Measurements from ENCODE around the gene STX8.
A peak's percentile ranks its signal among the peaks of the same experiment; 100 is the strongest.
"Not testable (repeated sequence)": the region's sequence is repeated elsewhere in the genome, so short reads cannot be mapped to it uniquely, and the experiment has no call there.

STX8 gene

DNA sequence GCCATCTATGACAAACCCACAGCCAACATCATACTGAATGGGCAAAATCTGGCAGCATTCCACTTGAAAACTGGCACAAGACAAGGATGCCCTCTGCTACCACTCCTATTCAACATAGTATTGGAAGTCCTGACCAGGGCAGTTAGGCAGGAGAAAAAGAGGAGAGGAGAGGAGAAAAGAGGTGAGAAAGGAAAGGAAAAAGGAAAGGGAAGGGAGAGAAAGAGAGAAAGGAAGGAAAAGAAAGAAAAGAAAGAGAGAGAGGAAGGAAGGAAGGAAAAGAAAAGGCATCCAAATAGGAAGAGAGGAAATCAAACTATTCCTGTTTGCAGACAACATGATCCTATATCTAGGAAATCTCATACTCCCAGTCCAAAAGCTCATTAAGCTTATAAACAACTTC, 11.5 kb downstream of the STX8 start:
- in situ Hi-C loops (cut with MboI; ENCODE audit: low pct_unique_long_range_greater_than_20kb, low sequenced_read_pairs): no loop called here
- DNase-seq: no peak

DNA sequence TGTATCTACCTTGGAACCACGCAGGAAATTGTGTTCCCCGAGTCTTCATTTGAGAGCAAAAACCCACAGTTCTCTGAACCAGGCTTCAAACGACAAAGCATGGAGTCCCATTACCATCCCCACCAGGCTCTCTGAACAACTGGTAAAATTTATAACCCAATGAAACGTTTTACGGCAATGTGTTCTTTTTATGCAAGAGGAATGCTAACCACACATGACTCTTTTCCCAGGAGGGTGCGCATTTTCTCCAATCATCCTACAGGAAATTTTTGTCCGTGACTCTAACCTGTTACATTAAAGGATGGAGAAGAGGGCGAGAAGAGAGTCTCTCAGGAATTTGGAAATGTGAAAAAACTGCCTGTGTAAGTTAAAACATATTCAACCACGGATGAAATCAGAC, 17.8 kb downstream of the STX8 start:
- DNase-seq: no peak
- in situ Hi-C loops (cut with MboI; ENCODE audit: low pct_unique_long_range_greater_than_20kb, low sequenced_read_pairs): no loop called here

DNA sequence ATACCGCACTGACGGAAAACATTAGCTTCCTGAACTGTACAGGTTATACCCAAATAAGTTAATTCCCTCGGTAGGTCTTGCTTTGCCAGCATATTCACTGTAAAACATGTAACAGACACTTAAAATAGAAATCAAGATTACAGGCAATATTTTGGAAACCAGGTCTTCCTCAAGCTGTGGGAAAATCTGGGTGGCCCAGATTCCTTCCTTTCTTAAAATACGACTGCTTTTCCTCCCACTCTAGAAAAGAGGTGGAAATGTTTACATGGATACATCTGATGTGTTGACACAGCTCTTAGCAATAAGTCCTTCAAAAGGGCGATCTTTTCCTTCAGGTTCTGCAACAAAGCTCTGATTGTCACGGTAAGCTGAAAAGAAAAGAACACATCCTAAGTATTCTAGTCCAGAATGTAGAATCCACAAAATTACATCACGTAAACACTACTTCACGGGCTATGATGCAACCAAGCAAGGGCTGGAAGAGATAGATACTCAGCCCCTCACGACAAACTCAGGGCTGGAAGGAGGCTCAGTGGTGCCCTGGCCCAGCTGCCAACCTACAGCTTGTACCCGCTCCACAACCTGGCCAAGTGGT, 18.4 kb downstream of the STX8 start:
- in situ Hi-C loops (cut with MboI; ENCODE audit: low pct_unique_long_range_greater_than_20kb, low sequenced_read_pairs): no loop called here
- no peak for DNase-seq

DNA sequence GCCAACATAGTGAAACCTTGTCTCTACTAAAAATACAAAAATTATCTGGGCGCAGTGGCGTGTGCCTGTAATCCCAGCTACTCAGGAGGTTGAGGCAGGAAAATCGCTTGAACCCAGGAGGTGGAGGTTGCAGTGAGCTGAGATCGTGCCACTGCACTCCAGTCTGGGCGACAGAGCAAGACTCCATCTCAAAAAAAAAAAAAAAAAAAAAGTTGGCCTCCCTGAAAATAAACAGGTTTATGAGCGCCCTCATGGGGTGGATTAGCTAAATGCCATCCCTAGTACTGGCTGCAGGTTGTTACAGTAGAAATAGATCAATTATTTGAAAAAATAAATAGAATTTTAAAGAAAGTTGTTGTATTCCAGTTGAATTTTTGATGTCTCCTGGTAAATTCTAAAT, 20.9 kb downstream of the STX8 start:
- peak; percentile 78 for DNase-seq
- in situ Hi-C loops (cut with MboI; ENCODE audit: low pct_unique_long_range_greater_than_20kb, low sequenced_read_pairs): not testable (repeated sequence)

DNA sequence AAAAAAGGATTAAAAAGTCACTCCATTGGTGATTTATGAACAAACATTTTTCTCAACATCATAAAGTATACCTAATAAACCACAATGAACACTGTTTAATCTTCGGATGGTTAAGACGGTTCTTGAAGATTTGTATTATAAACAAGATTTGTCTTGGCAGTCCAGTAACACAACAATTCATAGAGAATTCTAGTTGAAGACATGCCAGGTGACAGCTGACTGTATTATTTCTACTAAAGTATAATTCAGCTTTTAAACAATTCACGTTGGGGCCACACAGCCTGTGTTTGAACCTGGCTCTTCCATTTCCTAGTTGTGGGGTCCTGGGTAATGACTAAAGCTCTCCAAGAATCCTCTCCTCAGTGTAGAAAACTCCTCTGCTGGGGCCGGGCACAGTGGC, 22.0 kb downstream of the STX8 start:
- DNase-seq: no peak
- in situ Hi-C loops (cut with MboI; ENCODE audit: low pct_unique_long_range_greater_than_20kb, low sequenced_read_pairs): no loop called here

DNA sequence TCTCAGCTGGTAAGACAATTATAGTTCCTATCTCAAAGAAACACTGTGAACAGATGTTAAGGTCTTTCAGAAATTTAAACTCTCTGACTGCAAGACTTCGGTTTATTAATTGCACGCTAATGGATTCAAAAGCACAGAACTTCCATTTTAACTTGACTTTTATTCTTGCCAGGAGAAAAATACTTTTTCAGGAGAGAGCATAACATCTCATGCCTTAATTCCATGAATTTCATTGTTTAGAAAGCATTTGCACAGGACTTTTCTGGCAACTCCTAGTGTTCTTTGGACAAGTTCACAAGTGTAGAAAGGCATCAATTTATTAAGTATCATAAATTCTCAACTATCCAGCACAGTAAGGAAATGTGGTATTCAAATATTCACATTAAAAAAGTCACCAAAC, 22.4 kb downstream of the STX8 start:
- in situ Hi-C loops (cut with MboI; ENCODE audit: low pct_unique_long_range_greater_than_20kb, low sequenced_read_pairs): no loop called here
- no peak for DNase-seq

DNA sequence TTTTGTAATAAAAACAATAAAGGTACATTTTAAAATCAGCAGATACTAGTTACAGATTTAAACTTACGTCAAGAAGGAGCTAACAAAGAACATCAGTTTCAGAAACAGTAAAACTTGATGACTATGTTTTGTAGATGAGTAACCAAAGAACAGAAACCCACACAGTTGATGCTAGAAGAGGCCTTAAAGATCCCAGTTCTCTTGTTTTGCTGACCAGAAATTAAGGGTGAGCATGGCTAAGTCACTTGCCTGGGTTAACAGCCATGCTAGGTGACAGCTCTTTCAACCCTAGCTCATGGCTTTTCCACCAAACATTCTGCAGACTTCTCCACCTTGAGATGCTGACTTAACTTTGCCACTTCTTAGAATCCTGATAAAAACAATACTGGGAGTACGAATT, 26.4 kb downstream of the STX8 start:
- DNase-seq: no peak
- in situ Hi-C loops (cut with MboI; ENCODE audit: low pct_unique_long_range_greater_than_20kb, low sequenced_read_pairs): loop anchor here (25.0 kb wide), 1 partner anchor 562 kb away; no protein-coding TSS in a partner anchor

DNA sequence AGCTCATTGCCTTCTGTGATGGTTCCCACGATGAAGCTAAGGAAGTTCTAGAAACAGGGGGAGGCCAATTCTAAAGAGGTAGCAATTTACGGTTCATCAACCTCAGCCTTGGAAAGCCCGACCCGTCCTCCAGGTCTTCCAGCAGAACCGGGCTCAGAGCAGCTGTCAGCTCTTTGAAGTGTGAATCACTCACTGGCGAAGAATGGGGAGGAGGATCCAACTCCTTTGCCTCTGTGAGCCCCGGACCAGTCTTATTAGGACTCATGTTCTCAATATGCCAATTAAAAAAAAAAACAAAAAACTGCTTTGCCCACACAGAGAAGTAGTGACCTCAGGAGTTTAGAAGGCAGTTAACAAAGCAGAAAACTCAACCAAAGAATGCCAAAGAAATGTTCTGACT, 31.4 kb downstream of the STX8 start:
- in situ Hi-C loops (cut with MboI; ENCODE audit: low pct_unique_long_range_greater_than_20kb, low sequenced_read_pairs): loop anchor here (25.0 kb wide), 1 partner anchor 557 kb away; no protein-coding TSS in a partner anchor
- no peak for DNase-seq

DNA sequence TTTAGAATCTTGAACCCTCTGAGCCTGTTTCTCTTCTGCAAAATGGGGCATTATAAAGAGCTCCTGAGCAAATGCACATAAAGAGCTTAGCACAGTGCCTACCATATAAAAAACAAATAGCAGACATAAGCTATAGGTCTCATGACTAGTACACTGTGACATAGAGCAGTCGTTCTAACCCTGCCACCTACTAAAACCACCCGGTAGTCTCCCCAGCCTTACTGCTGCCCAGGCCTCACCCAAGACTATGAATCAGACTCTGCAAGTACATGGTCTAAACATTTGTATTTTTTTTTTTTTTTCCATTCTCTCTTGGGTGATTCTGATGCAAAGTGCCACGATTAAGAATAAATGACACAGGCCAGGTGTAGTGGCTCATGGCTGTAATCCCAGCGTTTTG, 33.9 kb downstream of the STX8 start:
- no peak for DNase-seq
- in situ Hi-C loops (cut with MboI; ENCODE audit: low pct_unique_long_range_greater_than_20kb, low sequenced_read_pairs): loop anchor here (25.0 kb wide), 1 partner anchor 554 kb away; no protein-coding TSS in a partner anchor

DNA sequence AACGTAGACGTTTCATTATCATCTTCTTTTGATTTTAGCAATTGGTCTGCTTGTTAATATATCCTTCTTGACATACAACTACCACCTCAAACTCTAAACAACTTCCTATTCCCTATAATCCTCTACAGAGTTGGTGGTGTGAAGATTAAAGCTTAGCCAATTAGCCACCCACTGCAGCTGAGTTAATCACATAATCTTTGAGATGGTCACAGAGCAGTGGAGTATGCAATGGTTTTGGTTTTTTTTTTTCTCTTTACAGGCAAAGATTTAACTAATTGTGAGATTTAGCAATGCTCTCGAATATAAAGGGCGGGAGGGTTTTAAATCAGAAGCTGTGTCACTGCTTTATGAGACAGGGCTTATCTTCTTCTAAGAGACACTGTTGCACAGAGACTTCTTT, 37.0 kb downstream of the STX8 start:
- DNase-seq: no peak
- in situ Hi-C loops (cut with MboI; ENCODE audit: low pct_unique_long_range_greater_than_20kb, low sequenced_read_pairs): loop anchor here (25.0 kb wide), 1 partner anchor 551 kb away; no protein-coding TSS in a partner anchor

DNA sequence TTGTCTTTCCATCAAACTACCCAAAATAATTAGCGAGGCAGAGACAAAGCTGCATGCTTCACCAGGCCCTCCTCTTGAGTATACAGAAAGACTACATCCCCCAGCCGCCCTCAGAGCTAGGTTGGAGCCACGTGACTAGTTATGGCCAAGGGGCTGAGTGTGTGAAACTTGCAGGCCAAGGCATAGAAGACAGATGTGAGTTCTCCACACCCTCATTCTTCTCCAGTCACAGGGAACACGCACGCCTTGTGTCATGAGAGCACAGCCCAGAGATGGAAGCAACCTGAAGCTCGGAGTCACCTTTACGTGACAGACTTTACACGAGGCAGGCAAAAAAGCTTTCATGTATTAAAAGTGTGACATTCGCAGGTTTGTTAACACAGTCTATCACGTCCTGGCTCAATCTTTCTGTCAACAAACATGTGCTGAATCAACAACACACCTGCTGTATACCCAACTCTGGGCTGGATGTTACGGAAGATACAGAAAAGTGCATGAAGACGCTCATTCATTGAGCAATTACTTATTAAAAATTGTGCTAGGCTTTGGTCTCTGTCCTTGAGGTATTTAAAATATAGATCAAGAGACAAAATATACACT, 38.3 kb downstream of the STX8 start:
- in situ Hi-C loops (cut with MboI; ENCODE audit: low pct_unique_long_range_greater_than_20kb, low sequenced_read_pairs): loop anchor here (25.0 kb wide), 1 partner anchor 550 kb away; no protein-coding TSS in a partner anchor
- no peak for DNase-seq

DNA sequence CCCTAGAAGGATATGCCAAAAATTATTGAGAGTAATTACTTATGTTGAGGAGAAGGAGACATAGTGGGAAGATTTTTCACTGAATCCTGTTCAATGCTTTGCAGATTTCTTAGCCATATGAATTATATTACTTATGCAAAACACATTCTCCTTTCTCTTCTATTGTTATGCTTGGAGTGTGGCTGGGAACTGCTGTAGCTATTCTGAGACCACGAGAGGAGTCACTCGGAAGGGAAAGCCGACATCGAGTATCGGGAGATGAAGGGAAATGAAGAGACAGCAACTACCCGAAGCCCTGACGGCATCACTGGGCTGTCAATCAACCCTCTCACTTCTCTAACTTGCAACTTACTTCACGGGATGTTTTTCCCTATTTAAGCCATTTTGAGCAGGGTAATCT, 39.6 kb downstream of the STX8 start:
- in situ Hi-C loops (cut with MboI; ENCODE audit: low pct_unique_long_range_greater_than_20kb, low sequenced_read_pairs): loop anchor here (25.0 kb wide), 1 partner anchor 549 kb away; no protein-coding TSS in a partner anchor
- no peak for DNase-seq

DNA sequence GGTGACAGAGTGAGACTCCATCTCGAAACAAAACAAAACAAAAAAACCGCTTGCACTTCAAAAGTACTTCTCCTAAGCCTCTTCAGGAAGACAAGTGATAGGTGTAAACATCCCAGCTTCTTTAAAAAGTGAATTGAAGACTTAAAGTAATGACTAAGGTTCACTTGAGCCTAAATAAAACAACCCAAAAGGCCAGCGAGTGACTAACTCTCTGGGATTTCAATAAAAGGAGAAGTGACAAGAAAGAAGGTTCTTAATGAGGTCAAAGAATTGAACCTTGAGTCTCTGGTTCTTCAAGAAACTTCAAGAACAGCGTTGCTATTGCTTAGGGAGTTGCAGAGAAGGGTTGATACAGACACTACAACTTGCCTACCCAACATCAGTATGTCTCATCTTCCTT, 42.2 kb downstream of the STX8 start:
- in situ Hi-C loops (cut with MboI; ENCODE audit: low pct_unique_long_range_greater_than_20kb, low sequenced_read_pairs): loop anchor here (25.0 kb wide), 1 partner anchor 546 kb away; no protein-coding TSS in a partner anchor
- DNase-seq: peak; percentile 7

DNA sequence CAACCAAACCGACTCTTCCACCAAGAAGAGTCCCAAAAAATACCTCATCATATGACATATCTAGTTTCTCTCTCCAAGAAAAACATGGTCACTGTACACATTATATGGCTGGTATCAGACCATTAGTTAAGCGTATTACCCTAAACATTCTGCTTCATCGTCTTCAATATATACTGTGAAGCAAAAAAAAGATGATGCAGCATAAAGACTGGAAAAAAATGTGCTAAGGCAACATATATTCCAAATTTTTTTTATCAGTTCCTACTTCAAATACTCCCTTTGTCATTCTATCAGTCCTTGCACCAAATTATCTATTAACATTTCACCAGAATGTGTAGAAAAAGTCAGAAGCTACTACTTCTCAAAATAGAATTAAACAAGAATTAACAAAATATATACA, 42.9 kb downstream of the STX8 start:
- in situ Hi-C loops (cut with MboI; ENCODE audit: low pct_unique_long_range_greater_than_20kb, low sequenced_read_pairs): loop anchor here (25.0 kb wide), 1 partner anchor 545 kb away; no protein-coding TSS in a partner anchor
- DNase-seq: no peak

DNA sequence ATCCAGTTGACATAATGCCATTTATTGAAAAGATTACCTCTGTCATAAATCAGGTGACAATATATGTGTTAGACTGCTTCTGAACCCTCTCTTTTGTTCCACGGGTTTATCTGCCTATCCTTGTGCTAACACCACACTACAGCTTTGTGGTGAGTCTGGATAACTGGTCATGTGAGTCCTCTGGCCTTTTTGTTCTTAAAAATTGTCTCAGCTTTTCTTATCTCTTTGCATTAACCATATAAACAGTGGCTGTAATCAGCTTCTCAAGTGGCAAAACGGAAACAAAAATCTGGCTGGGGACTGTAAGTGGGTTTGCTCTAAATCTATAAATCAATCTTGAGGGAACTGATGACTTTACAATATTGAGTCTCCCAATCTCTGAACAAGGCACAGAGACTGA, 44.6 kb downstream of the STX8 start:
- in situ Hi-C loops (cut with MboI; ENCODE audit: low pct_unique_long_range_greater_than_20kb, low sequenced_read_pairs): loop anchor here (25.0 kb wide), 1 partner anchor 544 kb away; no protein-coding TSS in a partner anchor
- DNase-seq: no peak

DNA sequence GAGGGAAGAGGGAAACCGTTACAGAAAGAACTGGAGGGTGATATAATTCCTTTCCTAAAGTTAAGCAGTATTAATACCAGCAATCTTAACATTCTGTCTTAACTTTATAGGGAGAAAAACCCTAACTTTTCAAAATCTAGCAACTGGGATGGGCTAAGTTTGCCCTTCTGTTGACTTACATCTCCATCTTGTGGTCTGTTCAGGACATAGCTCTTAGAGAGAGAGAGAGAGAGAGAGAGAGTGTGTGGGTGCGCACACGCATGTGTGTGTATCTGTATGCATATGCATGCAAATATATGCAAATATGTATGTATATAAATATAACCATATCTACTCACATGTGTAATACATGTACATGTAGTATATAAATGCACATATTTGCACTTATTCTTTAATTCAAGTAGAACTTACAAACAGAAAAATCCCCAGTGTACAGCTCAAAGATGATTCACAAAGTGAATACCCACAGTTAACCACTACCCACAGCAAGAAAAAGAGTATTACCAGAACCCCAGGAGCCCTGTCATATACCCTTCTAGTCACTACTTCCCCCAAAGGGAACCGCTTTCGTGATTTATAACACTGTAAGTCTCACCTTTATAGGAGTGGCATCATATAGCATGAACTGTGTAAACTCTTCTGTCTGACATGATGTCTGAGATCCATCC, 46.5 kb downstream of the STX8 start:
- in situ Hi-C loops (cut with MboI; ENCODE audit: low pct_unique_long_range_greater_than_20kb, low sequenced_read_pairs): loop anchor here (25.0 kb wide), 1 partner anchor 542 kb away; no protein-coding TSS in a partner anchor
- peak; percentile 28 for DNase-seq

DNA sequence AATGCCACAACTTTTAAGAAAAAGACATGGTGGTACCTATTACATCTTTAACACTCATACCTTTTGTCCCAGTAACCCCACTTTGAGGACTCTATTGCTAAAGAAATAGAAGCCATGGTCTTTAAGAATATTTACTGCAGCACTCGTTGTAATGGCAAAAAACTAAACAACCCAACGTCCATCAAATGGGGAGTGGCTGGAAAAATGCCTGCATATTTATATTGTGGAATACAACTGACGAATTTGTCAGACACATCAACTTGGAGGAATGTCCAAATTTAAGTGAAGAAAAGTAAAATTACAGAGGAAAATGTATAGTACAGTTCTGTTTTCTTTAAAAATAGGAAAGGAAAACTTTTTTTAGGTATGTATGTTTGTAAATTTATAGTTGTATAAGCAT, 47.8 kb downstream of the STX8 start:
- no peak for DNase-seq
- in situ Hi-C loops (cut with MboI; ENCODE audit: low pct_unique_long_range_greater_than_20kb, low sequenced_read_pairs): loop anchor here (25.0 kb wide), 1 partner anchor 540 kb away; no protein-coding TSS in a partner anchor

DNA sequence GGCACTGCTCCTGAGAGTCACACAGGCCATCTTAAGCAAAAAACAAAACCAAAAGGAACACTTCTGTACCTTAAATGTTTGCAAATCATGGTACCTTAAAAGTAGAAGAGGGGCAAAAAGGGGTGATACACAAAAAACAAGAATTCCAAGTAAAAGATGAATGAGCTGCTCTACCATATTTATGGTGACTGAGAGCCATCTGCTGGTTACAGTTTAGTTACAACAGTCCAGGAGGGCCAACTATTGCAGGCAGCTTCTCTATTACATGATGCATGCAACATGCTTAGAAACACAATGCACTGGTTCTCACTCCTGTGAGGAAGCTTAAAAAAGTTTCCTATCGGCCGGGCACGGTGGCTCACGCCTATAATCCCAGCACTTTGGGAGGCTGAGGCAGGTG, 53.5 kb downstream of the STX8 start:
- in situ Hi-C loops (cut with MboI; ENCODE audit: low pct_unique_long_range_greater_than_20kb, low sequenced_read_pairs): no loop called here
- peak; percentile 55 for DNase-seq

DNA sequence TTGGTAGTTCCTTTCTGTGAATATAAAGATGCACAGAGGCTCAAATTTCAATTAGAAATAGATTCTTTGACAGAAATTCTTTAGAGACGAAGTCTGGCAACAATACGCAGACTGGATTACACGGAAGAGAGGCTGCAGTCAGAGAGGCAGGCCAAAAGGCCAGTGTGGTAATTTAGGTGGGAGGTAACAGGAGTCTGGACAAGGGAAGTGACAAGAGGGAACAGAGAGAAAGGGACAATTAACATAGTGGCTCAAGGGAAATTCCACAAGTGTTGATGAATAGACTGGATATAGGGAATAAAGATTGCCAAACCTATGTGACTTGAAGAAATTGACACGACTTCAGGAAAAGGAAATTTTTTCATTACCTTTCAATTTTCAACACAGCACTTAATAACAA, 54.6 kb downstream of the STX8 start:
- in situ Hi-C loops (cut with MboI; ENCODE audit: low pct_unique_long_range_greater_than_20kb, low sequenced_read_pairs): no loop called here
- no peak for DNase-seq

DNA sequence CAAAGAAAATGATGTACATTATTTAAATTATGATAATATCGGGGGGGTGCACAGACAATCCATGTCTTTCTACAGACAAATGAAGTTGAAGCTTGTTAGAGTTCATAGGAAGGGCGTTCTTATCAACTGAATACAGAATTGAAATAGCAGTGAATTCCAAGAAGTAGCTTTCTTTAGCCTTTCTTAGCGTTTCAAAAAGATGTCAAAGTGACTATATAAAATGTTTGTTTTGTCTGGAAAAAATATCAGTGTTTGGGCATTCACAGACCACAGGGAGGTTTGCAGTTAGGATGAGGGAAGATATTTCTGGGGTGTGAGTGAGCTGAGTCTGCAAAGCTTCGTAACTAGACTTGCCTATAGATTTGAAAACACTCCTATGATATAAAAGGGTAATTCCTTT, 55.0 kb downstream of the STX8 start:
- in situ Hi-C loops (cut with MboI; ENCODE audit: low pct_unique_long_range_greater_than_20kb, low sequenced_read_pairs): no loop called here

More for the DNA sequence above, 55.0 kb downstream of the STX8 start:
- DNase-seq: no peak

All from KBM-7 (cell line).